ENCODE results near the gene PPIL4. TPM values are rescaled to one million over a fixed set of nuclear protein-coding genes. Genes with fewer than 3 reads are reported as not detected.

Gene PPIL4, protein sequence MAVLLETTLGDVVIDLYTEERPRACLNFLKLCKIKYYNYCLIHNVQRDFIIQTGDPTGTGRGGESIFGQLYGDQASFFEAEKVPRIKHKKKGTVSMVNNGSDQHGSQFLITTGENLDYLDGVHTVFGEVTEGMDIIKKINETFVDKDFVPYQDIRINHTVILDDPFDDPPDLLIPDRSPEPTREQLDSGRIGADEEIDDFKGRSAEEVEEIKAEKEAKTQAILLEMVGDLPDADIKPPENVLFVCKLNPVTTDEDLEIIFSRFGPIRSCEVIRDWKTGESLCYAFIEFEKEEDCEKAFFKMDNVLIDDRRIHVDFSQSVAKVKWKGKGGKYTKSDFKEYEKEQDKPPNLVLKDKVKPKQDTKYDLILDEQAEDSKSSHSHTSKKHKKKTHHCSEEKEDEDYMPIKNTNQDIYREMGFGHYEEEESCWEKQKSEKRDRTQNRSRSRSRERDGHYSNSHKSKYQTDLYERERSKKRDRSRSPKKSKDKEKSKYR
- total RNA-seq: 30.1 TPM
- polyA plus RNA-seq (ENCODE audit: insufficient read depth, low read depth, low replicate concordance): 18.0 TPM
- long read RNA-seq, donor 1, transcript PPIL4-201 (13 exons, 2,232 nt): major isoform, 6 of 68 reads
- long read RNA-seq, donor 1, partial matches to known transcripts: 26 of 68 reads
- long read RNA-seq, donor 1, other reads (novel, unspliced or antisense): 35 of 68 reads
- long read RNA-seq, donor 2, transcript PPIL4-201 (13 exons, 2,232 nt): major isoform, 8 of 8 reads
- long read RNA-seq, donor 2, partial matches to known transcripts: 0 of 8 reads
- long read RNA-seq, donor 2, other reads (novel, unspliced or antisense): 0 of 8 reads
- long read RNA-seq, donor 3, transcript PPIL4-201 (13 exons, 2,232 nt): major isoform, 9 of 17 reads
- long read RNA-seq, donor 3, partial matches to known transcripts: 7 of 17 reads
- long read RNA-seq, donor 3, other reads (novel, unspliced or antisense): 0 of 17 reads
- long read RNA-seq, donor 4, transcript PPIL4-201 (13 exons, 2,232 nt): major isoform, 13 of 14 reads
- long read RNA-seq, donor 4, partial matches to known transcripts: 0 of 14 reads
- long read RNA-seq, donor 4, other reads (novel, unspliced or antisense): 0 of 14 reads
- long read RNA-seq, donor 5: 0 reads
- long read RNA-seq, donor 6, transcript PPIL4-201 (13 exons, 2,232 nt): major isoform, 8 of 9 reads
- long read RNA-seq, donor 6, partial matches to known transcripts: 0 of 9 reads
- long read RNA-seq, donor 6, other reads (novel, unspliced or antisense): 0 of 9 reads
- long read RNA-seq, donor 7, transcript PPIL4-201 (13 exons, 2,232 nt): major isoform, 25 of 32 reads
- long read RNA-seq, donor 7, partial matches to known transcripts: 2 of 32 reads
- long read RNA-seq, donor 7, other reads (novel, unspliced or antisense): 3 of 32 reads
- long read RNA-seq, donor 8, transcript PPIL4-201 (13 exons, 2,232 nt): major isoform, 5 of 75 reads
- long read RNA-seq, donor 8, partial matches to known transcripts: 31 of 75 reads
- long read RNA-seq, donor 8, other reads (novel, unspliced or antisense): 38 of 75 reads
- long read RNA-seq, donor 9, partial matches to known transcripts: 0 of 2 reads
- long read RNA-seq, donor 9, other reads (novel, unspliced or antisense): 0 of 2 reads
- long read RNA-seq, donor 10, partial matches to known transcripts: 12 of 13 reads
- long read RNA-seq, donor 10, other reads (novel, unspliced or antisense): 0 of 13 reads

DNA sequence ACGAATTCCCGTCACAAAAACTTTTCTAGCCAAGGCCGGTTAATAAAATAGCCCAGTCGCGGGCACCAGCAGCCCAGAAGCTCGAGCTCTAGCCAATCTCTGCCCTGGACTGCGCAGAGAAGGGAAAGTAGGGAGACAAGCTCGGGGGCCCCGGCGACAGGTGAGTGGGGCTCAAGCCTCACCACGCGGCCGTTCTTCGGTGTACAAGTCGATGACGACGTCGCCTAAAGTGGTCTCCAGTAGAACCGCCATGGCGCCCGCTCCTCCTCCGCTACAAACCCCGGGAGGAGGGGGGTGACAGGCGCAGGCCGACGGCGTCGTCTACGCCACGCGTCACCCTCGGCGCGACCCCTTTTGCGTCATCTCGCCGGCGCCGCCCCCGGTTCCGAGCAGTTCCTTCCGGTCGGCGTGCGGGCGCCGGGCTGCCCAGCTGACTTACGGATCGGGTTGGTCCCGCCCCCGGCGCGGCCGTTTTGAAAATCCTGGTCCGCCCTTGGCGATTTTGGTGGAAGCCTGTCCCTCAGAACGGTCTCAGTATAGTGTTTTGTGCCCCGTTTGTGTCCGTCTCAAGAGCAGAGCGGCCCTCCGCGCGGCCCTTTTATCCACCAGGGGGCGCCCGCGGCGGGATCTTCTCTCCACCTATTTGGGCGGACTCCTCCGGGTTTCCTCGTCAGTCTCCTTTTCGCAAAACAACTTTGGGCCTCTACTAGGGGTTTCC is at the start of gene PPIL4:
TSS of gene PPIL4 (minus strand) at position 290 of the 718 bp plus-strand sequence. CDS start at position 252, 38 bp downstream.
- H3K27ac ChIP-seq (ENCODE audit: low read depth in 2 of 2, low read length in 2 of 2): peak within 1 kb of the TSS; percentile 93 to 97
- peaks cover 0 to 8% (median 6%) of the 10 kb centered on the region in 3 donors for H3K4me1 ChIP-seq (ENCODE audit: control insufficient read depth in 2 of 3, insufficient read depth in 2 of 3, low read depth in 1 of 3, low read length in 3 of 3)
- FAIRE-seq: no peak
- TF ChIP-seq, protein P1, sequence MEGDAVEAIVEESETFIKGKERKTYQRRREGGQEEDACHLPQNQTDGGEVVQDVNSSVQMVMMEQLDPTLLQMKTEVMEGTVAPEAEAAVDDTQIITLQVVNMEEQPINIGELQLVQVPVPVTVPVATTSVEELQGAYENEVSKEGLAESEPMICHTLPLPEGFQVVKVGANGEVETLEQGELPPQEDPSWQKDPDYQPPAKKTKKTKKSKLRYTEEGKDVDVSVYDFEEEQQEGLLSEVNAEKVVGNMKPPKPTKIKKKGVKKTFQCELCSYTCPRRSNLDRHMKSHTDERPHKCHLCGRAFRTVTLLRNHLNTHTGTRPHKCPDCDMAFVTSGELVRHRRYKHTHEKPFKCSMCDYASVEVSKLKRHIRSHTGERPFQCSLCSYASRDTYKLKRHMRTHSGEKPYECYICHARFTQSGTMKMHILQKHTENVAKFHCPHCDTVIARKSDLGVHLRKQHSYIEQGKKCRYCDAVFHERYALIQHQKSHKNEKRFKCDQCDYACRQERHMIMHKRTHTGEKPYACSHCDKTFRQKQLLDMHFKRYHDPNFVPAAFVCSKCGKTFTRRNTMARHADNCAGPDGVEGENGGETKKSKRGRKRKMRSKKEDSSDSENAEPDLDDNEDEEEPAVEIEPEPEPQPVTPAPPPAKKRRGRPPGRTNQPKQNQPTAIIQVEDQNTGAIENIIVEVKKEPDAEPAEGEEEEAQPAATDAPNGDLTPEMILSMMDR (IDR thresholded peaks at IDR 0.05; ENCODE audit: borderline replicate concordance, extremely low read depth, insufficient read depth): peak; percentile 53
- H3K9ac ChIP-seq (ENCODE audit: low read length in 3 of 3): peak within 1 kb of the TSS; percentile 68 to 100 (median 99)
- H3K4me3 ChIP-seq (ENCODE audit: low read length in 3 of 3): peak within 1 kb of the TSS; percentile 82 to 100 (median 99)
- no peaks in the 10 kb centered on the region for H3K9me3 ChIP-seq (ENCODE audit: control insufficient read depth in 2 of 3, insufficient read depth in 1 of 3, low read length in 3 of 3)
- peak; percentile 97 to 99 (median 98) for DNase-seq
- intact Hi-C loops (cut with DNase I): no loop called here
- no peaks in the 10 kb centered on the region for H3K27me3 ChIP-seq (ENCODE audit: control insufficient read depth, insufficient read depth, low read length)
- H3K36me3 ChIP-seq (ENCODE audit: control insufficient read depth in 2 of 3, insufficient read depth in 3 of 3, low read length in 3 of 3): no peaks in the 10 kb centered on the region

DNA sequence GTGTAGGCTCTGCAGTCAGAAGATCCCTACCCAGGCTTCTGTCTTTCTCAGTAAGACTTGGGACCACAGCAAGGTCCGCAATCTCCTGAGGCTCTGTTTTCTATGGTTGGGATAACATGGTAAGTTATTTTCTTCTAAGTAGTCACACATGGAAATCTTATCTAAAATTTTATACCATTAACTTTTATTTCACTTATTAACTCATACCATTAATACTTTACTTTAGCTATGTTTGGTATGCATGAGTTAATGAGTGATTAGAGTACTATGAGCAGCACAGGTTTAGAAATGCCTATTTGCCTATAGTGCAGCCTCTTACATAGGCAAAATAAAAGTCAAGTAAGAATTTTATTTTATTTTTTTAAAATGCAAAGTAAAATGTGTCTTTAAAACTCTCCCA is 47.6 kb upstream of the PPIL4 start:
- Histone ChIP-seq H3K27ac (ENCODE audit: low read depth in 2 of 2, low read length in 2 of 2) (peak overlapping the region in 1 of 2 donors; percentile 75), H3K9ac (ENCODE audit: low read length in 3 of 3) (no peak overlapping the region), H3K9me3 (ENCODE audit: control insufficient read depth in 2 of 3, insufficient read depth in 1 of 3, low read length in 3 of 3) (no peaks in the 10 kb centered on the region), H3K36me3 (ENCODE audit: control insufficient read depth in 2 of 3, insufficient read depth in 3 of 3, low read length in 3 of 3) (peaks cover 4 to 27% (median 10%) of the 10 kb centered on the region in 3 donors), H3K4me3 (ENCODE audit: low read length in 3 of 3) (no peak overlapping the region), H3K27me3 (ENCODE audit: control insufficient read depth, insufficient read depth, low read length) (no peaks in the 10 kb centered on the region), H3K4me1 (ENCODE audit: control insufficient read depth in 2 of 3, insufficient read depth in 2 of 3, low read depth in 1 of 3, low read length in 3 of 3) (peaks cover 0 to 22% (median 5%) of the 10 kb centered on the region in 3 donors)
- intact Hi-C loops (cut with DNase I): no loop called here
- DNase-seq (peak in 2 of 5 donors; percentile 49 to 72), FAIRE-seq (peak; percentile 86)
- TF ChIP-seq, protein P1 (IDR thresholded peaks at IDR 0.05; ENCODE audit: borderline replicate concordance, extremely low read depth, insufficient read depth): no peak
